DOHH2 (cell line): ENCODE data around the gene NOTO.

Source experiments
- CTCF ChIP-seq: fragments of 200-600 bp; sonication (generic); IDR thresholded peaks from one replicate; pipeline ENCODE4 v1.5.1; 2014; ENCODE audit warnings: antibody characterized with exemption, mild to moderate bottlenecking, low read depth, low read length; ENCODE audit not compliant: poor library complexity, severe bottlenecking
- EZH2phosphoT487 ChIP-seq: fragments of 200-600 bp; sonication (generic); IDR thresholded peaks from 2 replicates; pipeline ENCODE4 v1.6.1; 2017; ENCODE audit warnings: borderline replicate concordance, mild to moderate bottlenecking, antibody characterized with exemption, low read length, moderate library complexity, mixed read lengths

- no peak for TF ChIP-seq CTCF
- TF ChIP-seq EZH2phosphoT487 = no peak
Measured at GRCh38 chr2:73218298-73218697, 15.9 kb downstream of the NOTO start.
